Endothelial cell of umbilical vein (primary cell): ENCODE measurements around the gene SLC12A4. TPM values are rescaled to one million over a fixed set of nuclear protein-coding genes. Genes with fewer than 3 reads are reported as not detected.
A peak's percentile ranks its signal among the peaks of the same experiment; 100 is the strongest.

Experiments
- BruUV-seq: library from RNA; stranded (reverse); fragments of 400-500 nt; replicated peaks from 2 replicates; lab custom pipeline; 2021; lab: Mats Ljungman, UMichigan
- CTCF ChIA-PET: fragments of 300-600, 350-600 bp; sonication (Branson Sonifier 250); formaldehyde crosslinking; loops from one replicate; lab custom pipeline; 2021; ENCODE audit warnings: antibody characterized with exemption, inconsistent platforms; lab: Charles Lee
- POLR2A ChIA-PET: fragments of 300-600, 350-600 bp; sonication (Branson Sonifier 250); formaldehyde crosslinking; loops from one replicate; lab custom pipeline; 2021; ENCODE audit warnings: antibody characterized with exemption, inconsistent platforms; lab: Charles Lee
- DNase-seq: peaks from one replicate; pipeline ENCODE4 v3.0.0-alpha.2; 2011; ENCODE audit warnings: low read depth, low spot score
- FAIRE-seq: peaks from 2 replicates; lab custom pipeline; 2011; peaks lifted over from hg19 to GRCh38; lab: Jason Lieb, UNC
- H2AFZ ChIP-seq: 2 replicates; pipeline ENCODE4 v1.6.0; 2012; ENCODE audit warnings: low read depth, low read length, control low read depth, inconsistent platforms
- H3K27ac ChIP-seq: 2 replicates; pipeline ENCODE4 v1.5.1; 2011; ENCODE audit warnings: low read depth, mild to moderate bottlenecking, control low read depth, low read length, moderate library complexity; ENCODE audit not compliant: insufficient read depth
- H3K27me3 ChIP-seq, 2 experiments: 2 replicates each; pipeline versions ENCODE4 v1.6.0 to v1.6.1; 2011; ENCODE audit warnings: low read length in 2 of 2, mixed read lengths in 1 of 2; ENCODE audit not compliant: control insufficient read depth in 2 of 2, insufficient read depth in 2 of 2
- H3K36me3 ChIP-seq, 2 experiments: 2 replicates in 1 of 2; 3 replicates in 1 of 2; pipeline ENCODE4 v1.5.1; 2011; ENCODE audit warnings: low read length in 2 of 2, mild to moderate bottlenecking in 1 of 2, moderate library complexity in 1 of 2; ENCODE audit not compliant: control insufficient read depth in 2 of 2, insufficient read depth in 2 of 2; ENCODE audit errors: extremely low read depth in 1 of 2
- H3K4me1 ChIP-seq: 3 replicates; pipeline ENCODE4 v1.5.1; 2011; ENCODE audit warnings: mild to moderate bottlenecking, low read length; ENCODE audit not compliant: control insufficient read depth, insufficient read depth; ENCODE audit errors: extremely low read depth
- H3K4me2 ChIP-seq: 2 replicates; pipeline ENCODE4 v1.6.1; 2011; ENCODE audit warnings: low read length, control low read depth, mixed read lengths; ENCODE audit not compliant: insufficient read depth
- H3K4me3 ChIP-seq, 3 experiments: fragments of 200-600 bp in 1 of 3; sonication (generic), shearing (Covaris generic) in 1 of 3; replicated peaks in 1 of 3; 2 replicates each; pipeline ENCODE4 v1.5.1; 2011 to 2016; ENCODE audit warnings: control low read depth in 3 of 3, low read length in 3 of 3, mild to moderate bottlenecking in 2 of 3, inconsistent platforms in 1 of 3, low read depth in 1 of 3, moderate library complexity in 1 of 3; ENCODE audit not compliant: insufficient read depth in 1 of 3
- H3K79me2 ChIP-seq: 2 replicates; pipeline ENCODE4 v1.6.0; 2012; ENCODE audit warnings: low read length, inconsistent platforms; ENCODE audit not compliant: control insufficient read depth, insufficient read depth
- H3K9ac ChIP-seq: replicated peaks from 2 replicates; pipeline ENCODE3; 2011; ENCODE audit warnings: low read length, control low read depth; ENCODE audit not compliant: insufficient read depth; ENCODE audit errors: extremely low read depth
- H3K9me1 ChIP-seq: replicated peaks from 3 replicates; pipeline ENCODE4 v1.6.0; 2011; ENCODE audit warnings: mild to moderate bottlenecking, low read length; ENCODE audit not compliant: control insufficient read depth, insufficient read depth; ENCODE audit errors: extremely low read depth
- H3K9me3 ChIP-seq: replicated peaks from 2 replicates; pipeline ENCODE4 v1.5.1; 2012; ENCODE audit warnings: low read length, inconsistent platforms; ENCODE audit not compliant: control insufficient read depth, insufficient read depth
- H4K20me1 ChIP-seq: replicated peaks from 2 replicates; pipeline ENCODE3; 2011; ENCODE audit warnings: mild to moderate bottlenecking, low read length; ENCODE audit not compliant: control insufficient read depth, insufficient read depth; ENCODE audit errors: extremely low read depth
- EZH2 ChIP-seq: IDR thresholded peaks from 2 replicates; pipeline ENCODE4 v1.6.1; 2012; ENCODE audit warnings: borderline replicate concordance, low read depth, mild to moderate bottlenecking, moderate library complexity, low read length, inconsistent platforms; ENCODE audit not compliant: severe bottlenecking
- FOS ChIP-seq: IDR thresholded peaks from 2 replicates; pipeline ENCODE4 v1.6.1; 2011; ENCODE audit warnings: mild to moderate bottlenecking, low read length, moderate library complexity, borderline replicate concordance; ENCODE audit not compliant: insufficient read depth
- GATA2 ChIP-seq: IDR thresholded peaks from 2 replicates; pipeline ENCODE4 v1.7.0; 2011; ENCODE audit warnings: low read depth, mild to moderate bottlenecking, moderate library complexity, mixed read lengths, low read length; ENCODE audit not compliant: insufficient read length, insufficient read depth
- JUN ChIP-seq: IDR thresholded peaks from 2 replicates; pipeline ENCODE4 v1.6.1; 2011; ENCODE audit warnings: borderline replicate concordance, low read depth; ENCODE audit not compliant: insufficient read length, insufficient read depth
- MAX ChIP-seq: IDR thresholded peaks from 2 replicates; pipeline ENCODE4 v1.6.1; 2011; ENCODE audit not compliant: insufficient read depth, insufficient read length
- MYC ChIP-seq: IDR thresholded peaks from one replicate; pipeline ENCODE4 v1.6.1; 2011; ENCODE audit warnings: mild to moderate bottlenecking, low read depth, low read length
- POLR2A ChIP-seq: IDR thresholded peaks from 2 replicates; pipeline ENCODE4 v1.6.1; 2012; ENCODE audit warnings: low read depth, mild to moderate bottlenecking, control low read depth, low read length
- POLR2AphosphoS5 ChIP-seq: IDR thresholded peaks from 2 replicates; pipeline ENCODE4 v1.6.1; 2012; ENCODE audit warnings: low read depth, mild to moderate bottlenecking, control low read depth, low read length, moderate library complexity; ENCODE audit not compliant: insufficient read depth
- dilution Hi-C: fragments of 300-500 bp; cut with MboI; formaldehyde crosslinking; loops from one replicate; pipeline ENCODE4 v1.15.0; 2019; ENCODE audit warnings: low sequenced_read_pairs; ENCODE audit not compliant: extremely low pct_ligation_motif_present
- intact Hi-C: fragments of 100-400 bp; cut with micrococcal nuclease; formaldehyde crosslinking; loops from one replicate; pipeline ENCODE4 v1.10.0; 2022
- polyA plus RNA-seq, 4 experiments: library from polyadenylated mRNA; depleted of rRNA in 3 of 4; stranded (reverse) in 3 of 4; unstranded in 1 of 4; fragments of >200 nt; gene quantifications; 2 replicates each; pipeline versions ENCODE4 v1.2.1 to v1.2.3, GENCODE V29; 2011 to 2012; ENCODE audit warnings: missing spikeins in 1 of 4
- small RNA-seq: library from RNA; depleted of rRNA; stranded (forward); fragments of <200 nt; gene quantifications from one replicate; pipeline ENCODE3, GENCODE V24; 2012; ENCODE audit warnings: low replicate concordance, low read depth; ENCODE audit not compliant: insufficient read depth, insufficient read length
- total RNA-seq: library from RNA; stranded (reverse); gene quantifications from 2 replicates; pipeline ENCODE4 v1.2.3, GENCODE V29; 2021
- TF ChIP-seq, protein P1 (sequence below), 2 donors: IDR thresholded peaks; 1 replicate in 1 of 2; 2 replicates in 1 of 2; pipeline ENCODE4 v1.5.1; 2011; ENCODE audit warnings: low read length in 2 of 2, mild to moderate bottlenecking in 2 of 2, moderate library complexity in 2 of 2, control low read depth in 1 of 2, inconsistent platforms in 1 of 2, low read depth in 1 of 2; ENCODE audit not compliant: insufficient read depth in 1 of 2; ENCODE audit errors: extremely low read depth in 1 of 2

SLC12A4 gene
- total and polyA plus RNA-seq, 2 donors (not counting 3 experiments of a cell fraction or from before 2014, with no cell fraction given), result 110 to 114 TPM

GRCh38 chr16:67893743-67894399, 74.6 kb downstream of the SLC12A4 start:
- Histone ChIP-seq H3K4me3 (peak overlapping the region; percentile 3 to 73 (median 73)), H3K9me3 (no peaks in the 10 kb centered on the region), H3K4me1 (peaks cover 21% of the 10 kb centered on the region), H3K36me3 (no peaks in the 10 kb centered on the region), H3K79me2 (peaks cover 25% of the 10 kb centered on the region), H3K9me1 (no peaks in the 10 kb centered on the region), H3K27me3 (no peaks in the 10 kb centered on the region), H4K20me1 (no peaks in the 10 kb centered on the region), H3K4me2 (peak overlapping the region; percentile 84), H3K27ac (peak overlapping the region; percentile 76), H2AFZ (peak overlapping the region; percentile 65), H3K9ac (peak overlapping the region; percentile 93)
- dilution Hi-C loops, result no loop called here
- CTCF ChIA-PET, result interaction anchor here (2.6 kb wide), 1 partner anchor 11 kb away, joined by 17 read pairs; the partner anchor contains the start of gene NRN1L
- DNase-seq (no peak), FAIRE-seq (peak; percentile 74)
- BruUV-seq, result TSS peak; percentile 29
- TF ChIP-seq, protein P1, sequence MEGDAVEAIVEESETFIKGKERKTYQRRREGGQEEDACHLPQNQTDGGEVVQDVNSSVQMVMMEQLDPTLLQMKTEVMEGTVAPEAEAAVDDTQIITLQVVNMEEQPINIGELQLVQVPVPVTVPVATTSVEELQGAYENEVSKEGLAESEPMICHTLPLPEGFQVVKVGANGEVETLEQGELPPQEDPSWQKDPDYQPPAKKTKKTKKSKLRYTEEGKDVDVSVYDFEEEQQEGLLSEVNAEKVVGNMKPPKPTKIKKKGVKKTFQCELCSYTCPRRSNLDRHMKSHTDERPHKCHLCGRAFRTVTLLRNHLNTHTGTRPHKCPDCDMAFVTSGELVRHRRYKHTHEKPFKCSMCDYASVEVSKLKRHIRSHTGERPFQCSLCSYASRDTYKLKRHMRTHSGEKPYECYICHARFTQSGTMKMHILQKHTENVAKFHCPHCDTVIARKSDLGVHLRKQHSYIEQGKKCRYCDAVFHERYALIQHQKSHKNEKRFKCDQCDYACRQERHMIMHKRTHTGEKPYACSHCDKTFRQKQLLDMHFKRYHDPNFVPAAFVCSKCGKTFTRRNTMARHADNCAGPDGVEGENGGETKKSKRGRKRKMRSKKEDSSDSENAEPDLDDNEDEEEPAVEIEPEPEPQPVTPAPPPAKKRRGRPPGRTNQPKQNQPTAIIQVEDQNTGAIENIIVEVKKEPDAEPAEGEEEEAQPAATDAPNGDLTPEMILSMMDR (IDR thresholded peaks at IDR 0.05; ENCODE audit: extremely low read depth in 1 of 2, insufficient read depth in 1 of 2, low read depth in 1 of 2, low read length in 2 of 2), result no peak
- TF ChIP-seq MAX (no peak), EZH2 (no peak), JUN (no peak), POLR2A (no peak), MYC (no peak), GATA2 (no peak), POLR2AphosphoS5 (no peak), FOS (no peak)
- intact Hi-C loops, result loop anchor here (1.0 to 2.0 kb wide), 3 partner anchors 8 to 343 kb away; partner anchors contain the start of genes CENPT, ESRP2 and NUTF2
- POLR2A ChIA-PET, result interaction anchor here (1.2 kb wide), 1 partner anchor 32 kb away, joined by 4 read pairs; no protein-coding TSS in a partner anchor

Small RNA genes within 50 kb of the gene (small RNA-seq; reads per million reads assigned to genes)
- gene RNU6-359P, result not detected

Other genes with a start within 250 kb of the SLC12A4 start
- gene GFOD2, start 249.3 kb downstream of the SLC12A4 start, total RNA-seq, result 43.7 and 47.5 TPM in 2 replicates
- 36.7 and 38.1 TPM in 2 replicates for gene GFOD2, start 249.3 kb downstream of the SLC12A4 start, polyA plus RNA-seq
- gene RANBP10, start 162.1 kb downstream of the SLC12A4 start, total RNA-seq, result 20.6 and 25.6 TPM in 2 replicates
- gene RANBP10, start 162.1 kb downstream of the SLC12A4 start, polyA plus RNA-seq, result 28.3 and 28.8 TPM in 2 replicates
- gene TSNAXIP1, start 161.7 kb downstream of the SLC12A4 start, total RNA-seq, result 0.95 and 1.0 TPM in 2 replicates
- gene TSNAXIP1, start 161.7 kb downstream of the SLC12A4 start, polyA plus RNA-seq, result 1.0 and 1.2 TPM in 2 replicates
- gene THAP11, start 126.3 kb downstream of the SLC12A4 start, total RNA-seq, result 22.6 and 24.0 TPM in 2 replicates
- 25.9 and 27.5 TPM in 2 replicates for gene THAP11, start 126.3 kb downstream of the SLC12A4 start, polyA plus RNA-seq
- gene NUTF2, start 121.7 kb downstream of the SLC12A4 start, total RNA-seq, result 199 and 208 TPM in 2 replicates
- gene NUTF2, start 121.7 kb downstream of the SLC12A4 start, polyA plus RNA-seq, result 273 and 425 TPM in 2 replicates
- gene CENPT, start 120.9 kb downstream of the SLC12A4 start, total RNA-seq, result 57.5 and 60.3 TPM in 2 replicates
- 61.3 and 70.3 TPM in 2 replicates for gene CENPT, start 120.9 kb downstream of the SLC12A4 start, polyA plus RNA-seq
- gene EDC4, start 95.6 kb downstream of the SLC12A4 start, total RNA-seq, result 68.0 and 81.2 TPM in 2 replicates
- 57.5 and 71.6 TPM in 2 replicates for gene EDC4, start 95.6 kb downstream of the SLC12A4 start, polyA plus RNA-seq
- gene NRN1L, start 83.8 kb downstream of the SLC12A4 start, total RNA-seq, result not detected in 2 replicates
- 0.37 and 1.0 TPM in 2 replicates for gene NRN1L, start 83.8 kb downstream of the SLC12A4 start, polyA plus RNA-seq
- 25.9 and 27.0 TPM in 2 replicates for gene PSKH1, start 75.4 kb downstream of the SLC12A4 start, total RNA-seq
- gene PSKH1, start 75.4 kb downstream of the SLC12A4 start, polyA plus RNA-seq, result 42.6 and 48.8 TPM in 2 replicates
- 1.0 and 1.8 TPM in 2 replicates for gene CTRL, start 36.8 kb downstream of the SLC12A4 start, total RNA-seq
- 1.1 TPM in 2 replicates for gene CTRL, start 36.8 kb downstream of the SLC12A4 start, polyA plus RNA-seq
- 32.7 and 40.8 TPM in 2 replicates for gene PSMB10, start 31.8 kb downstream of the SLC12A4 start, total RNA-seq
- gene PSMB10, start 31.8 kb downstream of the SLC12A4 start, polyA plus RNA-seq, result 54.7 and 80.3 TPM in 2 replicates
- 44.9 and 46.1 TPM in 2 replicates for gene LCAT, start 24.5 kb downstream of the SLC12A4 start, total RNA-seq
- gene LCAT, start 24.5 kb downstream of the SLC12A4 start, polyA plus RNA-seq, result 22.6 and 32.5 TPM in 2 replicates
- gene DPEP3, start 11.9 kb upstream of the SLC12A4 start, total RNA-seq, result not detected in 2 replicates
- gene DPEP3, start 11.9 kb upstream of the SLC12A4 start, polyA plus RNA-seq, result 0.03 and 0.06 TPM in 2 replicates
- gene DPEP2, start 30.8 kb upstream of the SLC12A4 start, total RNA-seq, result 0.18 and 0.27 TPM in 2 replicates
- gene DPEP2, start 30.8 kb upstream of the SLC12A4 start, polyA plus RNA-seq, result 1.7 and 1.8 TPM in 2 replicates
- not detected in 2 replicates for gene DPEP2NB, start 47.3 kb upstream of the SLC12A4 start, total RNA-seq
- gene DPEP2NB, start 47.3 kb upstream of the SLC12A4 start, polyA plus RNA-seq, result not detected in 2 replicates
- 7.9 and 8.4 TPM in 2 replicates for gene DDX28, start 54.6 kb upstream of the SLC12A4 start, total RNA-seq
- gene DDX28, start 54.6 kb upstream of the SLC12A4 start, polyA plus RNA-seq, result 12.5 and 14.9 TPM in 2 replicates
- gene DUS2, start 54.6 kb upstream of the SLC12A4 start, total RNA-seq, result 20.3 and 21.7 TPM in 2 replicates
- gene DUS2, start 54.6 kb upstream of the SLC12A4 start, polyA plus RNA-seq, result 14.7 and 16.4 TPM in 2 replicates
- 30.5 and 33.1 TPM in 2 replicates for gene NFATC3, start 116.7 kb upstream of the SLC12A4 start, total RNA-seq
- 15.6 and 15.8 TPM in 2 replicates for gene NFATC3, start 116.7 kb upstream of the SLC12A4 start, polyA plus RNA-seq